Testis (tissue), 3 donors: Measurements from ENCODE around the gene RBM20. TPM values are rescaled to one million over a fixed set of nuclear protein-coding genes. Genes with fewer than 3 reads are reported as not detected.

ENCODE experiments used
- DNase-seq: peaks from one replicate; pipeline ENCODE4 v3.0.0-alpha.2; 2019
- H3K27ac ChIP-seq, 2 donors: fragments of 200-600 bp; sonication (generic); one replicate each; pipeline ENCODE4 v1.5.1; 2019
- H3K27me3 ChIP-seq: fragments of 200-600 bp; sonication (generic); one replicate; pipeline ENCODE4 v1.5.1; 2019
- H3K36me3 ChIP-seq: fragments of 200-600 bp; sonication (generic); one replicate; pipeline ENCODE4 v1.5.1; 2017; ENCODE audit warnings: low read depth; ENCODE audit errors: missing control alignments
- H3K4me1 ChIP-seq: fragments of 200-600 bp; sonication (generic); one replicate; pipeline ENCODE4 v1.5.1; 2019
- H3K4me3 ChIP-seq, 2 donors: fragments of 200-600 bp; sonication (generic); one replicate each; pipeline ENCODE4 v1.5.1; 2017 to 2019
- H3K9me3 ChIP-seq: fragments of 200-600 bp; sonication (generic); one replicate; pipeline ENCODE4 v1.5.1; 2017
- CTCF ChIP-seq, 3 experiments: fragments of 450-650 bp in 2 of 3; fragments of 200-600 bp in 1 of 3; sonication (generic) in 1 of 3; IDR thresholded peaks; one replicate each; pipeline ENCODE4 v1.5.1; 2016 to 2019; ENCODE audit warnings: antibody characterized with exemption in 3 of 3, mild to moderate bottlenecking in 2 of 3, moderate library complexity in 1 of 3
- POLR2A ChIP-seq: fragments of 450-650 bp; IDR thresholded peaks from one replicate; pipeline ENCODE4 v1.6.1; 2017; ENCODE audit warnings: antibody characterized with exemption, mild to moderate bottlenecking, moderate library complexity
- WGBS, 2 donors: methylation state at CpG; one replicate each; pipeline ENCODE4 v1.1.5; 2018; 5-methylcytosine and 5-hydroxymethylcytosine counted together
- intact Hi-C: fragments of 100-400 bp; cut with DNase I; formaldehyde crosslinking; loops from one replicate; pipeline ENCODE4 v1.15.1; 2023; ENCODE audit warnings: low total_unique reads
- polyA plus RNA-seq: library from polyadenylated mRNA; stranded (reverse); fragments of 350-450 nt; fragmentation: Illumina TruSeq; extraction: RNeasy Lipid Tissue Mini Kit (QIAGEN cat#74804); gene quantifications from one replicate; pipeline ENCODE4 v1.2.3, GENCODE V29; 2014; ENCODE audit warnings: low read depth, low replicate concordance; ENCODE audit not compliant: insufficient read depth
- total RNA-seq, 2 donors: library from RNA; depleted of rRNA; stranded (reverse); fragments of >200 nt; gene quantifications; one replicate each; pipeline ENCODE4 v1.2.3, GENCODE V29; 2016

The RBM20 gene
- total and polyA plus RNA-seq, 3 donors from 2014 or later: 1.7 to 5.3 (median 3.1) TPM

DNA sequence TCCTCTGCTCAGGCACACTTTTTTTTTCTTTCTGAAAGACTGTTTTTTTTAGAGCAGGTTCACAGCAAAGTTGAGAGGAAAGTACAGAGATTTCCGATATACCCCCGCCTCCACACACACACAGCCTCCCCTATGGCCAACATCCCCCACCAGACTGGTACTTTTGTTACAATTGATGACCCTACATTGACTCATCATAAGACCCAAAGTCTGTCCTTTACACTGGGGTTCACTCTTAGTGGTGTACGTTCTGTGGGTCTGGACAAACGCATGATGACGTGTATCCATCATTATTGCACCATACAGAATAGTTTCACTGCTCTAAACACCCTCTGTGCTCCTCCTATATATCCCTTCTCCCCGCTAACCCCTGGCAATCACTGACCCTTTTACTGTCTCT, 107.7 kb downstream of the RBM20 start:
- Histone ChIP-seq H3K4me1 (no peaks in the 10 kb centered on the region), H3K27ac (no peak overlapping the region), H3K36me3 (no peaks in the 10 kb centered on the region), H3K4me3 (no peak overlapping the region), H3K9me3 (no peaks in the 10 kb centered on the region), H3K27me3 (no peaks in the 10 kb centered on the region)
- no peak for TF ChIP-seq CTCF (IDR thresholded peaks at IDR 0.05)
- 64 to 73% methylated on average over 6 of the region's 6 CpGs for WGBS, 2 donors
- intact Hi-C loops: no loop called here
- no peak for DNase-seq

DNA sequence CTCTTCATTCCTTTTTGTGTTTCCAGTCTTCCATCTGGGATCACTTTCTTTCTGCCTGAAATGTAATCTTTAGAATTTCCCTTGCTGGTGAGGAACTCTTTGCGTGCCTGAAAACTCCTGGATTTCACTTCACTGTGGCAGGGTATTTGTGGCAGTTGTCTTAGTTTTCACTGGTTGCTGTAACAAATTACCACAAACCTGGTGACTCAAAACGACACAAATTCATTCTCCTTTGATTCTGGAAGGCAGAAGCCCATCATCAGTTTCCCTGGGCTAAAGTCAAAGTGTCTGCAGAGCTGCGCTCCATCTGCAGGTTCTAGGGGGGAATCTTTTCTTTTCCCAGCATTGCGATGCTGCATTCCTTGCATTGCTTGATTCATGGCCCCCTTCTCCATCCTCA, 109.3 kb downstream of the RBM20 start:
- intact Hi-C loops: no loop called here
- no peak overlapping the region for H3K27ac ChIP-seq
- 85 to 92% methylated on average over 4 of the region's 4 CpGs for WGBS, 2 donors

DNA sequence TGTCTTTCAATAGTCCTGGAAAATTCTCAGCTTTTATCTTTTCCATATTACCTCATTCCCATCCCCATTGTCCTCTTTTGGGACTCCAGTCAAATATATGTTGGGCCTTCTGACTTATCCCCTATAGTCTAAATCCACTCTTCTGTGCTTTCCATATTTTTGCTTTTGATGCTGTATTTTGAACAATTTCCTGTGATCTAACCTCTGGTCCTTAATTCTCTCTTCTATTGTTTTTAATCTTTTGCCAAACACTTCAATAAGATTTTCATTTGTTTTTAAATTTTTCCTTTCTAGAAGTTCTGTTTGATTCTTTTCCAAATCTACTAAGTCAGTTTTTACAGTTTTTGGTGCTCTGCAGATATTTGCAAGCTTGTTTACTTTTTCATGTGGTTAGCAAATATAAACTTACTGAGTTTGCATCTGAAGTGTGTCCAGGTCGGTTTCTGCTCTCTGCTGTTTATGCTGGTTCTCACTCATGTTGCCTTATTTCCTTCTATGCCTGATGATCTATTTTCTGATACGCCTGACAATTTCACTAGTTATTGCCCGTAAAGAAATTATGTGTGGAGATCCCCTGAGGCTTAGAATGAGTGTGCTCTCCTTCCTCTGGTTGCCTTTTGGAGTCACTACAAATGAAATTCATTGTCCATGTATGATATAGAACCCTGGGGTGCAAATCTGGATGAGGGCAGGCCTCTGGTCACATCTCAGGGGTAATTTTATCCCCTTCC, 110.4 kb downstream of the RBM20 start:
- TF ChIP-seq CTCF (IDR thresholded peaks at IDR 0.05) (no peak), POLR2A (no peak)
- Histone ChIP-seq H3K36me3 (no peaks in the 10 kb centered on the region), H3K27ac (no peak overlapping the region), H3K4me3 (no peak overlapping the region), H3K9me3 (no peaks in the 10 kb centered on the region), H3K4me1 (no peaks in the 10 kb centered on the region), H3K27me3 (no peaks in the 10 kb centered on the region)
- DNase-seq: no peak
- WGBS, 2 donors: 89 to 93% methylated on average over 3 of the region's 3 CpGs
- intact Hi-C loops: no loop called here

More for the DNA sequence above, 109.3 kb downstream of the RBM20 start:
- no peak for TF ChIP-seq POLR2A
- no peak for TF ChIP-seq CTCF (IDR thresholded peaks at IDR 0.05)
- Histone ChIP-seq H3K4me1 (no peaks in the 10 kb centered on the region), H3K36me3 (no peaks in the 10 kb centered on the region), H3K27me3 (no peaks in the 10 kb centered on the region), H3K4me3 (no peak overlapping the region), H3K9me3 (no peaks in the 10 kb centered on the region)
- DNase-seq: no peak

DNA sequence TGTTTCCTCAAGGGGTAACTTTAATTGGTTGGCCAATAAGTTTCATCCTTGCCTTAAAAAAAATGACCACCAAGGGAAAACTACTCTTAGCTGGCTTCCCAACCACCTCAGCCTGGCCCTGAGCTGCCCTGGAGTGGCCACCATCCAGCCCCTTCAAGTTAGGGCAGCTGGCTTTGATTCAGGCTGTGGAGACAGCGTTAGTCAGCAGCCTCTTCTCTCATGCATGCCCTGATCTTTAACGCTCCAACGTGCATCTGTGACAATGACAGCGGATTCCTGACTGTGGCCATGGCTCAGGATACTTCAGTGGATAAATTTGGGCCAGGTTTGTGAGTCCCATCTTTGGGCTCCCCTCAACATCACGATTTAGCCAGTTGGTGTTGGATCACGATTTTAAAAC, 111.6 kb downstream of the RBM20 start:
- Histone ChIP-seq H3K36me3 (no peaks in the 10 kb centered on the region), H3K27me3 (no peaks in the 10 kb centered on the region), H3K4me3 (no peak overlapping the region), H3K9me3 (no peaks in the 10 kb centered on the region), H3K27ac (no peak overlapping the region), H3K4me1 (no peaks in the 10 kb centered on the region)
- TF ChIP-seq CTCF (IDR thresholded peaks at IDR 0.05) (no peak), POLR2A (no peak)
- intact Hi-C loops: no loop called here
- WGBS, 2 donors: 79 to 88% methylated on average over 6 of the region's 6 CpGs
- no peak for DNase-seq

DNA sequence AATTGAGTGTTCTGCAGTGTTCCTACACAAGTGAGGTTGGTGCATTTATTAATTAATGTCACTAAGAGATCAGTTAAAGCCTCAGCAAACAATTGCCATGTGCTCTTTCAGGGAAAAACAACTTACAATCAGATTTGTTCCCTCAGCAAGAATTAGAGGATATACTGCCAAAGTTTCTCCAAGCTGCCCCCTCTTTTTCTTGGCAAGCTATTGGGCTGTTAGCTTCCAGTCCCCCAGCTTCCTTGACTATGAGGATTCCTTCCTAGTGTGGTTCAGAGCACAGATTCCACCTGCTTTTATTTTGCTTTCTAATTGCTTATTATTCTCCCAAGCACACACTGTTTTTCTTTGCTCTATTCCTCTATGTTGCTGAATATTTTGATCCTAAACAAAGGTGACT, 112.7 kb downstream of the RBM20 start:
- TF ChIP-seq CTCF (IDR thresholded peaks at IDR 0.05): no peak
- TF ChIP-seq POLR2A: no peak
- Histone ChIP-seq H3K4me1 (no peaks in the 10 kb centered on the region), H3K36me3 (no peaks in the 10 kb centered on the region), H3K27me3 (no peaks in the 10 kb centered on the region), H3K4me3 (no peak overlapping the region), H3K9me3 (no peaks in the 10 kb centered on the region), H3K27ac (no peak overlapping the region)
- intact Hi-C loops: no loop called here
- no peak for DNase-seq
